ENCODE data around the gene AXIN1.
"Not testable (repeated sequence)": the region's sequence is repeated elsewhere in the genome, so short reads cannot be mapped to it uniquely, and the experiment has no call there.

AXIN1 gene

DNA sequence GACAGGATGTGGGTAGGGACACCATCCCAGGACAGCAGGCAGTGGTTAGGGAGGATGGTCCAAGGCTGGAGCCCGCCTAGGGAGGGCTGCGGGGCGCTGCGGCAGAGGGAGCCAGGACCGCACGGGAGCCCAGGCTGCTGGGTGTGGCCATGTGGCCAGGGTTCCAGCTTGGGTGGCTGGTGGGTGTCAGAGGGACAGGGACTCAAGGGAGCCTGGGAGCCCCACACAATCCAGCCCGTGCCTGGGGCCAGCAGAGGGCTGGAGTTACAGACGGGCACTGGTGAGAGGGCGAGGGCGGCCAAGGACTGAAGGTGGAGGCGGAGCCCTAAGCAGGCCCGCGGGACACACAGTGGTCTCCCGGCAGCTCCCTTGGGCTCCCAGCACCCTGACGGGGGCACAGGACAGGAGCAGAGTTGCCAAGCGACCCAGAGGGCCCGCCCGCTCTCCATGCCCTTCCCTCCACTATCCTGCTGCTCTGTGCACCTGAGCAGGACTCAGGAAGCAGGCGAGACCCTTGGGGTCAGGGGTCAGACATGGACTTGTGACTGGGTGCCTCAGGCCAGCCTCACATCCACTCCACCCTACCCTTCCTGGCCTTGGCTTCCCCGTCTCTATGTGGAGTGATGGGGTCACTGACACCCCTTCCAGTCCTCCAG is 10.7 kb upstream of the AXIN1 start:
- no peak for DNase-seq (ENCODE audit: low read depth in 2 of 2)
- TF ChIP-seq, protein P1, sequence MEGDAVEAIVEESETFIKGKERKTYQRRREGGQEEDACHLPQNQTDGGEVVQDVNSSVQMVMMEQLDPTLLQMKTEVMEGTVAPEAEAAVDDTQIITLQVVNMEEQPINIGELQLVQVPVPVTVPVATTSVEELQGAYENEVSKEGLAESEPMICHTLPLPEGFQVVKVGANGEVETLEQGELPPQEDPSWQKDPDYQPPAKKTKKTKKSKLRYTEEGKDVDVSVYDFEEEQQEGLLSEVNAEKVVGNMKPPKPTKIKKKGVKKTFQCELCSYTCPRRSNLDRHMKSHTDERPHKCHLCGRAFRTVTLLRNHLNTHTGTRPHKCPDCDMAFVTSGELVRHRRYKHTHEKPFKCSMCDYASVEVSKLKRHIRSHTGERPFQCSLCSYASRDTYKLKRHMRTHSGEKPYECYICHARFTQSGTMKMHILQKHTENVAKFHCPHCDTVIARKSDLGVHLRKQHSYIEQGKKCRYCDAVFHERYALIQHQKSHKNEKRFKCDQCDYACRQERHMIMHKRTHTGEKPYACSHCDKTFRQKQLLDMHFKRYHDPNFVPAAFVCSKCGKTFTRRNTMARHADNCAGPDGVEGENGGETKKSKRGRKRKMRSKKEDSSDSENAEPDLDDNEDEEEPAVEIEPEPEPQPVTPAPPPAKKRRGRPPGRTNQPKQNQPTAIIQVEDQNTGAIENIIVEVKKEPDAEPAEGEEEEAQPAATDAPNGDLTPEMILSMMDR (IDR thresholded peaks at IDR 0.05; ENCODE audit: low read depth, low read length) = no peak

DNA sequence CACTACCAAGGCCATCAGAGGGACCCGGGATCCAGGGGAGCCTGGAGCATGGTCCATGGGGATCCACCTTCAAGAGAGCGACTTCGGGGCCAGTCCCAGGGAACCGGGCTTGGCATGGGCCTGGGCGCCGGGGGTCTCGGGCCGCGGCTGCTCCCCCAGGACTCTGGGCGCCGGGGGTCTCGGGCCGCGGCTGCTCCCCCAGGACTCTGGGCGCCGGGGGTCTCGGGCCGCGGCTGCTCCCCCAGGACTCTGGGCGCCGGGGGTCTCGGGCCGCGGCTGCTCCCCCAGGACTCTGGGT is 10.1 kb upstream of the AXIN1 start:
- H3K4me3 ChIP-seq (replicated peaks in 1 of 2; ENCODE audit: low read depth in 2 of 2, low read length in 2 of 2); DNase-seq (ENCODE audit: low read depth in 2 of 2): not testable (repeated sequence)

More for the DNA sequence above, 10.7 kb upstream of the AXIN1 start:
- H3K4me3 ChIP-seq (replicated peaks in 1 of 2; ENCODE audit: low read depth in 2 of 2, low read length in 2 of 2) = no peak overlapping the region

DNA sequence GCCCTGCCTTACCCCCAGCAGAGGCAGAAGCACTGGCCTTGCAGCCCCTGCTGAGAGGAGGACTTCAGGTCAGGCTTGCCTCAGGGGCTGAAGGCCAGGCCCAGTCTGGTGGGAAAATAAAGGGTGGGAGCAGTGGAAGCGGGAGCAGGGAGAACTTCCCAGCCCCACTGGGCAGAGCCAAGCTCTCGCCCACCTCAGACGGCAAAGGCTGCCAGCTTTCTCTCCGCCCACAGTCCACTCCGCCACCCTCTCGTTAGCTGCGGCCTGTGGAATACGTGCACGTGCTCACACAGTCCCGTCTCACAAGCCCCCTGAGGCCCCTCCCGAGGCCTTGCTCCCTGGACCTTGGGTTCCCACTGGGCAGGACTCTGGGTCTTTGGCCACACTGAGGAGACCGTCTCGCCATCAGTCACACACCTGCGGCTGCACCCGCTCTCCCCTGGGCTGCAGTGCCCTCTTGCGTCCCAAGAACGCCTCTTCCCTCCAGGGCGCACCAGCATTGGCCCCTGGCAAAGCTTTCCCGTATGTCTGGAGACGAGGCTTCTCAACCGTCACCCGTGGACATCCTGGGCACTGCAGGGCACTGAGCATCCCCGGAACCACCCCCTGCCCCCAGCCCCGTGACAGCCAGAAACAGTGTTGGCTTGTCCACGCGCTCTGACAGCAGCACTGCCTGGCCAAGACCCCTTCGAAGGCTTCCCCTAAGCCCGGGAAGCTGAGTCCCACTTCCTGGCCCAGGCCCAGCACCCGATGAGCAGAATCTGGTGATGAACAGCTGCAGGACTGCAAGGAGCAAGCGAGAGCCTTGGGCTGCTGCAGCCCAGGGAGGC is 9.6 kb upstream of the AXIN1 start:
- DNase-seq (ENCODE audit: low read depth in 2 of 2) = peak; percentile 79 to 83
- TF ChIP-seq, protein P1 (IDR thresholded peaks at IDR 0.05; ENCODE audit: low read depth, low read length) = peak; percentile 84
- H3K4me3 ChIP-seq (replicated peaks in 1 of 2; ENCODE audit: low read depth in 2 of 2, low read length in 2 of 2) = no peak overlapping the region

DNA sequence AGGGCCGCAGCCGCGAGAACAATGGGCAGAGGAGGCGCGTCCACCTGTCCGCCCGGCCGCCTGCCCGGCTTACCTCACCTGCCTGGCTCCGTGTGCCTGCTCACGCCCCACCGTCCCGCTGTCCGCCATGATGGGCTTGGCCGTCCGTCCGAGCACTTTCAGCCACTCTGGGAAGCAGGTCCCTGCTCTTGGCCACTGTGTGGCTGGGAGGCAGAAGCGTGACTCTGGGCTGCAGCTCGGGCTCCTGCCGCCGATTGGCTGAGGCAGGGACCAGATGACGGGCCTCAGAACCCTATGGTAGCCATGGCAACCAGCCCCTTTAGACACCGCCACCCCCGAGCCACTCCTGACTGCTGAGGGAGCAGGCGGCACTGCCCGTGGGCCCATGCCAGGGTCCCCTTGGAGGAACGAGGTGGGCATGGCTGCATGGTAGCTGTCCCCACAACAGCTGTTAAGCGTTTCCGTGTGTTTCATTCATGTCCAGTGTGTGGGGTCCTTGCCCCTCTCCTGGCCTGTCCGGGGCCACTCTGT is 8.9 kb upstream of the AXIN1 start:
- TF ChIP-seq, protein P1 (IDR thresholded peaks at IDR 0.05; ENCODE audit: low read depth, low read length) = no peak
- no peak for DNase-seq (ENCODE audit: low read depth in 2 of 2)
- no peak overlapping the region for H3K4me3 ChIP-seq (replicated peaks in 1 of 2; ENCODE audit: low read depth in 2 of 2, low read length in 2 of 2)

GRCh38 chr16:360698-361336 is 8.3 kb upstream of the AXIN1 start:
- H3K4me3 ChIP-seq (replicated peaks in 1 of 2; ENCODE audit: low read depth in 2 of 2, low read length in 2 of 2) = no peak overlapping the region
- TF ChIP-seq, protein P1 (IDR thresholded peaks at IDR 0.05; ENCODE audit: low read depth, low read length) = no peak
- DNase-seq (ENCODE audit: low read depth in 2 of 2) = no peak

DNA sequence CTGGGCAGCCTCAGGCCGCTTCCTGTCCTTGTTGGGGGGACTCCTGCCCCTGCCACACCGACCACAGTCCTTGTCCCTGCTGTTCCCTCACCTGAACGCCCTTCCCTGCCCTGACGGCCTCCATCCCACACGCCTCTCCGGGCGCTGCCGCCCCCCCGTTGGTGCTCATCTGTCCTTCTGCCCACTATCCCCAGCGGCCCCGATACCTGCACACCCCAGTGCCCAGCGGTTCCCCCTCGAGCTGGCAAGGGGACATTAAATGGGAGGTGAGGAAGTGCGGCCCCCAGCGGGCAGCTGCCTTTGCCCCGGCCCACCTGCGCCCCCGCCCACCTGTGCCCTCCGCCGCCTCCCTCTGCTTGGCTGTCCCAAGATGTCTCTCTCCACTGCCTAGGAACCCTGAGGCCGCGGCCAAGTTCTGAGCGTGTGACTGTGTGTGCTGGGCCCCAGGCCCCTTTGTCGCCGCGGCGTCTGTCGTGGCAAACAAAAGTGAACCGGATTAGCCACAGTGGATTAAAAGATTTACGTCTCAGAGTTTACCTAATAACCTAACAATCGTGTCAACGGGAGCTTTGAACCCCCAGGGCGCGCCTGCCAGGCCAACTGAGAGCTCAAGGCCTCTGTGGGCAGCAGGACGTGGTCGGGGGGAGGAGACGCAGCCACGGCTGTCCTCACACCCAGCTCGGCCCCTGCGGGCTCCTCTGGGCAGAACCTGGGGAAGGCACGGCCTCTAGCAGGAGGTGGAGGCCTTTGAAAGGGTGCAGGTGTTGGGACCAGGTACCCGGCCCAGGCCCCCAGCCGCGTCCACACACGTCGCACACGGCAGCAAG is 7.6 kb upstream of the AXIN1 start:
- DNase-seq (ENCODE audit: low read depth in 2 of 2) = no peak
- TF ChIP-seq, protein P1 (IDR thresholded peaks at IDR 0.05; ENCODE audit: low read depth, low read length) = no peak
- no peak overlapping the region for H3K4me3 ChIP-seq (replicated peaks in 1 of 2; ENCODE audit: low read depth in 2 of 2, low read length in 2 of 2)
